Measurements from ENCODE around the gene PCDHA6.

DNA sequence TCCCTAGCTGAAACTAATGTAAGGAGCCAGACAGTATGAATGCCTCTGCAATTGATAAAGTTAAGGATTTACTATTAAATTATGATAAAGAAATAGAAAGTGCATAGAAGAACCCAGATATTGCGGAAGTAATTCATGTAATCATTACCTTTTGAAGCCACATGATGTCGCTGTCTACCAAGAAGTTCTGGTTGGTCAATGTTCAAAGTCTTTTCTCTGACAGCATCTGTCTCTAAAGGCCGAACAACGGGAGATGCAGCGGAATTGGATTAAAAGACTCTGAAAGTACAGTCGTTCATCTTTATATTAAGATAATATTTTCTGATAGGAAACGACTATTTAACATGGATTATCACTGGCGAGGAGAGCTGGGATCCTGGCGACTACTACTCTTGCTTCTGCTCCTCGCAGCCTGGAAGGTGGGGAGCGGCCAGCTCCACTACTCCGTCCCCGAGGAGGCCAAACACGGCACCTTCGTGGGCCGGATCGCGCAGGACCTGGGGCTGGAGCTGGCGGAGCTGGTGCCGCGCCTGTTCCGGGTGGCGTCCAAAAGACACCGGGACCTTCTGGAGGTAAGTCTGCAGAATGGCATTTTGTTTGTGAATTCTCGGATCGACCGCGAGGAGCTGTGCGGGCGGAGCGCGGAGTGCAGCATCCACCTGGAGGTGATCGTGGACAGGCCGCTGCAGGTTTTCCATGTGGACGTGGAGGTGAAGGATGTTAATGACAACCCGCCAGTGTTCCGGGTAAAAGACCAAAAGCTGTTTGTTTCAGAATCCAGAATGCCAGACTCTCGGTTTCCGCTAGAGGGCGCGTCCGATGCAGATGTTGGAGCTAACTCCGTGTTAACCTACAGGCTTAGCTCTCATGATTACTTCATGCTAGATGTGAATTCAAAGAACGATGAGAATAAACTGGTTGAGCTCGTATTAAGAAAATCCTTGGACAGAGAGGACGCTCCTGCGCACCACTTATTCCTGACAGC lies 13.5 kb downstream of the PCDHA6 start, which contains the start of gene PCDHA8:
- TF ChIP-seq CTCF (IDR thresholded peaks at IDR 0.05) (no peak), POLR2A (IDR thresholded peaks at IDR 0.05) (no peak)

All from esophagus squamous epithelium (tissue), 4 donors.